Adipocyte (in vitro differentiated cells): Measurements from ENCODE around the gene FTO.

Source experiments
- DNase-seq: peaks from one replicate; pipeline ENCODE4 v3.0.0-alpha.2; 2015; ENCODE audit warnings: low read depth
- H3K27me3 ChIP-seq: replicated peaks from 2 replicates; pipeline ENCODE4 v1.7.0; 2013; ENCODE audit warnings: mild to moderate bottlenecking, low read length, moderate library complexity; ENCODE audit not compliant: control insufficient read depth, insufficient read depth
- H3K36me3 ChIP-seq: 2 replicates; pipeline ENCODE4 v1.7.0; 2013; ENCODE audit warnings: low read length, mild to moderate bottlenecking, moderate library complexity; ENCODE audit not compliant: control insufficient read depth, insufficient read depth, severe bottlenecking
- H3K4me1 ChIP-seq: 2 replicates; pipeline ENCODE4 v1.7.0; 2013; ENCODE audit warnings: mild to moderate bottlenecking, low read length, moderate library complexity; ENCODE audit not compliant: control insufficient read depth, insufficient read depth
- H3K4me3 ChIP-seq: 2 replicates; pipeline ENCODE4 v1.7.0; 2013; ENCODE audit warnings: mild to moderate bottlenecking, low read length, moderate library complexity
- H3K9ac ChIP-seq: 2 replicates; pipeline ENCODE4 v1.7.0; 2013; ENCODE audit warnings: mild to moderate bottlenecking, low read length, moderate library complexity
- H3K9me3 ChIP-seq: 2 replicates; pipeline ENCODE4 v1.7.0; 2013; ENCODE audit warnings: mild to moderate bottlenecking, low read length, moderate library complexity; ENCODE audit not compliant: control insufficient read depth

FTO gene

DNA sequence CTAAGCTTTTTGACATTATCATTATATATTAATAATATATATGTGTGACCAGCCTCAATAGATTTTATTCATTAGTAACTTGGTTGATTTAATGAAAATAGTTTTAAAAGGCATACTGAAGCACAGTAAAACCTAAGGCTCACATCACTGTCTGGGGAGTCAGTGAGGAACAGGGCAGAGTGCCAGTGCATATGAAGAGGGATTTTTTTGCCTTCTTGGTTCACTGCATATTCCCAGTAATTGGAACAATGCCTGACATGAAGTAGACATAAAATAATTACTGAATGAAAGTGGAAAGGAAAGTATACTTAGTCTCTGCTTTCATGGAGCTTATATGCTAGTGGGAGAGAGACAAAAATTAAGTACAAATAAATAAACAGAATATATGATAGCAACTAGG is 81.1 kb downstream of the FTO start:
- Histone ChIP-seq H3K9ac (no peak overlapping the region), H3K36me3 (no peaks in the 10 kb centered on the region), H3K4me3 (no peak overlapping the region), H3K27me3 (no peaks in the 10 kb centered on the region), H3K4me1 (peaks cover 37% of the 10 kb centered on the region), H3K9me3 (no peaks in the 10 kb centered on the region)
- peak; percentile 76 for DNase-seq

DNA sequence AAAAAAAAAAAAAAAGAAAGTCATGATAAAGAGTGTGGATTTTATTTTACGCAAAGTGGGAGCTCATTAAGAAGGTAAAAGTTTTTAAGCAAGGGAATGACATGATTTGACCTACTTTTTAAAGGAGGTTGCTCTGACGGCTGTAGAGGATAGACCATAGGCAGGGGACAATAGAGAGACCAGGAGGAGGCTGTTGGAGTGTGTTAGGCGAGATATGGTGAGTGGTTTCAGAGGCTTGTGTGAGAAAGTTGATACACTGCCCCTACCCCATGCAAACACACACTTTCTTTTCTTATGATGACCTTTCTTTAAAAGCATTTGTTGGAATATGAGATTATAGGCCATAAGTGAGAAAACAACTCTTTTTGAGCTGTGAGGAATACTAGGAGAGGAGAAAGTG is 82.0 kb downstream of the FTO start:
- no peaks in the 10 kb centered on the region for H3K36me3 ChIP-seq
- no peak overlapping the region for H3K4me3 ChIP-seq
- DNase-seq: no peak
- peaks cover 43% of the 10 kb centered on the region for H3K4me1 ChIP-seq
- H3K9ac ChIP-seq: no peak overlapping the region
- no peaks in the 10 kb centered on the region for H3K9me3 ChIP-seq
- H3K27me3 ChIP-seq: no peaks in the 10 kb centered on the region

DNA sequence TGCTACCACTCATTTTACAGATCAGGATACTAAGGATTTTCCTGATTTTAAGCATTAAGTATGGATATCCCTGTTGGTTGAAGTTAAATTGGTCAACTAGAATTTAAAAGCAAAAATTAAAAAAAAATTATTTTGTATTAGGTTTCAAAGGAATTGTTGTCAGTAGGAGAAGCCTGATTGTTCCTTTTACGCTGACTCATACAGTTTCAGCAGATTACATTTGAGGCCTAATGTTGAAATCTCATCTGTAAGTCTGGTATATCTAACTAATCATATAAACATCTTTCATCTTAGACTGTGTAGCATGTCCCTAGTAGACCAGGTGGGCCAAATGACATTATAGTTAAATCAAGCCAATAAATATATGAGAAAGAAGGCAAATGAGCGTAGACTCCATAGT is 83.5 kb downstream of the FTO start:
- peaks cover 44% of the 10 kb centered on the region for H3K4me1 ChIP-seq
- H3K27me3 ChIP-seq: no peaks in the 10 kb centered on the region
- no peak overlapping the region for H3K9ac ChIP-seq
- no peaks in the 10 kb centered on the region for H3K36me3 ChIP-seq
- H3K9me3 ChIP-seq: no peaks in the 10 kb centered on the region
- H3K4me3 ChIP-seq: no peak overlapping the region
- DNase-seq: no peak

DNA sequence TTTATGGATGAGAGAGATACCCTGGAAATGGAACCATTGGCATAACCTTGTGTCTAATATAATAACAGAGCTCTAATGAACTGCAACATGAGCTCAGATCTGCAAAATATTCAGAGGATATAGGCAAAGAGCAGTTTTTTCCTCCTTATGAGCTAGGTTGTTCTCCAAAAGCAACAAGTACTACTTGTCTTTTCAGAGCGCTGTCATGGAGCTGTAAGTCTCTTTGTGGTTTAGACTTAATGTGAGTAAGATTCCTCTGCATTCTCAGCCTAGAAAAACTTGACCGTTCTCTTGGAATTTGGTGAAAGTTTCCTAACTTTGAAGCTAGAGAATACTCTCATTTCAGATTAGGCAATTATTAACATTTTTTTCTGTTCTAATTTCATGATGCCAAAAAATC is 85.2 kb downstream of the FTO start:
- peak overlapping the region; percentile 46 for H3K4me3 ChIP-seq
- H3K4me1 ChIP-seq: peaks cover 47% of the 10 kb centered on the region
- H3K27me3 ChIP-seq: no peaks in the 10 kb centered on the region
- H3K36me3 ChIP-seq: no peaks in the 10 kb centered on the region
- peak; percentile 85 for DNase-seq
- peak overlapping the region; percentile 72 for H3K9ac ChIP-seq
- no peaks in the 10 kb centered on the region for H3K9me3 ChIP-seq

DNA sequence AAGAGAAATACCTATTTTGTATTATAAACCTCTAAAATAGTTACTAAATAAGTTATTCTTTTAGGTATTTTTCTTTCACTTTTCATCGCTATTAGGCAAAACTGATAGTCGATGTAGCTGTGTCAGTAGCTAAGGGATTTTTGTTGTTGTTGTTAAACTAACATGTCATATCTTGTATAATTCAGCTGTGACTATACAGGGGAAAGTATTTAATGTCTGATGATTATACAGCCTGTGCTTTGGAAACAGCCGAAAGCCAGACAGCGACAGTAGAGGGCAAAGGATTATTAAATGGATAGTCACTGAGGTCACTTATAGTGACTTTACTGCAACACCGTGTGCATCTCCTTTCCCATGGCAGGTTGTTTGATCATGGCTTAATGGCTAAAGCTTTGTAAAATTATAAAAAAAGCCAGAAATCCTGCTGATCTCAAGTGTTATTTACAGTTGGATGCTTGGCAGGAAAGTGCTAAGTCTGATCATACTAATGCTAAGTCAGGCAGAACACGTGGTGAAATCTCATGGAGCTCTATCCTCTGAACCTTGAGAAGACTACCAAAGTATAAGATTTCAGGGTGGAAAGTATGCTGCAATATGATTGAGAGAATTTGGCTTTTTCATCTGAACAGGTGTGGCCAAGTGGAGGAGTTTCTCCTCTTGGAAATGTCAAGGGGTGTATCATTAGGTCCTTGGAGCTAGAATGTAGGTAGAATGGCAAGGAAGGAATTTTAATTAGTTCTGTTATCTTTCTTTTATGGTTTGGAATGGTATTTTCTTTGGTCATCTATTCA is 88.4 kb downstream of the FTO start:
- no peak for DNase-seq
- Histone ChIP-seq H3K9me3 (no peaks in the 10 kb centered on the region), H3K4me3 (no peak overlapping the region), H3K36me3 (no peaks in the 10 kb centered on the region), H3K9ac (no peak overlapping the region), H3K27me3 (no peaks in the 10 kb centered on the region), H3K4me1 (peaks cover 39% of the 10 kb centered on the region)

DNA sequence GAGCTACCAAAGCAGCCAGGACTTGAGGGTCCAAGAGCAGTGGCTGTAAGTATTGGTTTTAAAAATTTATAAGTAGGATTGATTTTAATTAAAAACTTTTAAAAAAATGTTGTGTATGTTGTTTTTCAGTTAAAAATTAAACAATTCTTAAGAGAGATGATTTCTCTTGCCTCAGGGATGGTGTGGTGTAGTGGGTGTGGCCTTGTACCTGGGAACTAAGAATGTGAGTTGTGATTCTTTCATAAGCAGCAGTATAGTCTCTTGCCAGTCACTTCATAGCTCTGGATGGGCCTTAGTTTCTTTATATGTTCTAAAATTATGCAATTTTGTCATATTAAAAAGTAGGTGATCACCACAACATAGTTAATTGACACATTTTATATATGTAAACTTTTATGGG is 99.5 kb downstream of the FTO start:
- Histone ChIP-seq H3K9me3 (peaks cover 11% of the 10 kb centered on the region), H3K27me3 (no peaks in the 10 kb centered on the region), H3K36me3 (no peaks in the 10 kb centered on the region), H3K4me3 (no peak overlapping the region), H3K9ac (no peak overlapping the region), H3K4me1 (no peaks in the 10 kb centered on the region)
- DNase-seq: no peak

DNA sequence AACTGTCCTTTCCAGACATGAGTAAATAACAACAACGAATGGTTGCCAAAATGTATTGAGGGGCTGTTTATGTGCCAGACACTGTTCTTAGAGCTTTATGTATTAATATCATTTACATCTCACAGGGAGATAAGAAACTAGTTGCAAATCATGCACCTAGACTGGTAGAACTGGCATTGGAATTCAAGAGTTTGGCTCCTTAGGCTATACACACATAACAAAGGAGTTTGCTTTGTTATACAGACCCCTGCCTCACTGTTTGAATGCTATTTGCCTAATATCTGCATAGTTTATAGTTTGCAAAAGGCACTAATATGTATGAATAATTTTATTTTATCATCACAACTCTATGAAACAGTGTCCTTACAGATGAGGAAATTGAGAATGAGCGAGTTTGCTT is 100.0 kb downstream of the FTO start:
- H3K4me3 ChIP-seq: no peak overlapping the region
- H3K36me3 ChIP-seq: no peaks in the 10 kb centered on the region
- DNase-seq: no peak
- no peaks in the 10 kb centered on the region for H3K4me1 ChIP-seq
- H3K27me3 ChIP-seq: no peaks in the 10 kb centered on the region
- no peak overlapping the region for H3K9ac ChIP-seq
- peaks cover 11% of the 10 kb centered on the region for H3K9me3 ChIP-seq

DNA sequence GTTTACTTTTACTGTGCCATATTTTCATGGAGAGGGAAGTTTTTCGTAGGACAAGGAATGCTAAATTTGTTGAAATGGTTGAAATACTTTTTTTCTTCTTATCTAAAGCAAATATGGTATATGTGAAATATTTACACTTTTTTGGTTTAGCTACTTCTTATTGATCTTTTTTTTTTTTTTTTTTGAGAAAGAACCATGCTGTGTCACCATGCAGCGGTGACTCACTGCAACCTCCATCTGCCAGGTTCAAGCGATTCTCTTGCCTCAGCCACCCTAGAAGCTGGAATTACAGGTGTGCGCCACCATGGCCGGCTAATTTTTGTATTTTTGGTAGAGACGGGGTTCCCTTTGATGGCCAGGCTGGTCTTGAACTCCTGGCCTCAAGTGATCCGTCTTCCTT is 100.5 kb downstream of the FTO start:
- Histone ChIP-seq H3K36me3 (no peaks in the 10 kb centered on the region), H3K9me3 (peaks cover 11% of the 10 kb centered on the region), H3K4me3 (no peak overlapping the region), H3K27me3 (no peaks in the 10 kb centered on the region), H3K4me1 (no peaks in the 10 kb centered on the region), H3K9ac (no peak overlapping the region)
- DNase-seq: no peak

DNA sequence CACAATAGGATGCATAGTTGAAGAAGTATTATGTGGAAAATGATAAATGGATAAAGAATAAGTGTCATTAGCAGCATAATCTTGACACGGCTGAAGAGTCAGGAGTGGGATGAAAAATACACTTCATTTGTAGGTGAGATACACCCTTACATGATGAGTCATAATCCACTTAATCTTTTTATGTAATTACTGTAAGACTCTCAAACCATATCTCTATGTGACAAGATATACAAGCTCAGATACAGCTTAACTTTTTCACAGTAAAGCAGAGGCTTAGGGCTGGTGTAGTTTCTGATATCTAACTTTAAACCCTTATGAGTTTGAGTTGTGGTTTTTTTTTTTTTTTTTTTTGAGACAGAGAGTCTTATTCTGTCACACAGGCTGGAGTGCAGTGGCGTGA is 101.2 kb downstream of the FTO start:
- Histone ChIP-seq H3K9me3 (peaks cover 11% of the 10 kb centered on the region), H3K36me3 (no peaks in the 10 kb centered on the region), H3K4me1 (no peaks in the 10 kb centered on the region), H3K27me3 (no peaks in the 10 kb centered on the region), H3K9ac (no peak overlapping the region), H3K4me3 (no peak overlapping the region)
- no peak for DNase-seq

DNA sequence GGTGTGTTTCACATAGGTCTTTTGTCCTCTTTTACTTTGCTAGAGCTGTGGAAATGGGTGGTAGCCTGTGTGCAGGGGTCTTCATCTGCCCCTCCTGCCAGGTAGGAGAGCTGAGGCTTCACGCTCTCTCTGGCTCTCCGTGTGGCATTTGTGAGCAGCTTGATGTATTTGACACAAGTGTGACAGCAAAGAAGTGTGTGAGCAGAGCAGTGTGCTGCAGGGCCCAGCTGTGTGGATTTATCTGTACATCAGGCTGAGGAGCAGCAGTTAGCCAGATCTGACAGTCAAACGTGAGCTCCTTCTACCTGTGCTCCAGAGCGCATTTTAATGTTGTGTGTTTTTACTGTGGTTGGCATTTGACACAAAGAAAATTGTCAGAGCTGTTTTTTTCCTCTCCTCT is 101.8 kb downstream of the FTO start:
- Histone ChIP-seq H3K36me3 (peaks cover 6% of the 10 kb centered on the region), H3K4me3 (no peak overlapping the region), H3K4me1 (no peaks in the 10 kb centered on the region), H3K9me3 (peaks cover 6% of the 10 kb centered on the region), H3K9ac (no peak overlapping the region), H3K27me3 (no peaks in the 10 kb centered on the region)
- DNase-seq: no peak

DNA sequence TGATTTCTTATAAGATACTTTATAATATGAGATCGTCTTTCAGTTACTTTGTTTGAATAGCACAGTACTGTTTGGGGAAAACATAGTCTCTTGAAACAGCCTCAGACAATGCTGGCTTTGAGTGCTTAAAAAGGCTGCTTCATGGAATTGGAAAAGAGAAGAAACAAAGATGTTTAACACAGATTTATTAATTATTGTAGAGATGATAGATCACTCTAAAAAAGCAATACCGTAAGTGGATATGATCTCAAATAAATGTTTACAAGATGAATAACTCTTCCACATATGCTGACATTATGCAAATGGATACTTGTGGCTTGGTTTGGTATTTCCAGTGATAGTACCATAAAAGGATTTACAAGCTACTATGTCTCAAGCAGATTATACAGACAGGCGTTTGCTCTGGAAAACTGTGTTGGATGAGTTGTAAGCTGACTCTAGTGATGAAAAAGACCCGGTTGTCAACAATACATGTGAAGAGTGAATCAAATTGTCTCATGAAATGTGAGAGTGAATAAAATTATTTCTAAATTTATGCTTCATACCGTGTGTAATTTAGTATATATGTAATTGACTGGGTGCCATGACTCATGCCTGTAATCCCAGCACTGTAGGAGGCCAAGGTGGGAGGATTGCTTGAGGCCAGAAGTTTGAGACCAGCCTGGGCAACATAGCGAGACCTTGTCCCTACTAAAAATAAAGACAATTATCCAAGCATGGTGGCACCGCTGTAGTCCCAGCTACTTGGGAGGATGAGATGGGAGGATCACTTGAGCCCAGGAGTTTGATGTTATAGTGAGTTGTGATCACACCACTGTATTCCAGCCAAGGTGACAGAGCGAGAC is 105.4 kb downstream of the FTO start:
- no peak overlapping the region for H3K9ac ChIP-seq
- H3K4me3 ChIP-seq: no peak overlapping the region
- H3K36me3 ChIP-seq: peaks cover 24% of the 10 kb centered on the region
- H3K4me1 ChIP-seq: no peaks in the 10 kb centered on the region
- H3K27me3 ChIP-seq: no peaks in the 10 kb centered on the region
- no peaks in the 10 kb centered on the region for H3K9me3 ChIP-seq
- DNase-seq: peak; percentile 80
